Measurements from ENCODE around the gene NHERF2.

The NHERF2 gene

DNA sequence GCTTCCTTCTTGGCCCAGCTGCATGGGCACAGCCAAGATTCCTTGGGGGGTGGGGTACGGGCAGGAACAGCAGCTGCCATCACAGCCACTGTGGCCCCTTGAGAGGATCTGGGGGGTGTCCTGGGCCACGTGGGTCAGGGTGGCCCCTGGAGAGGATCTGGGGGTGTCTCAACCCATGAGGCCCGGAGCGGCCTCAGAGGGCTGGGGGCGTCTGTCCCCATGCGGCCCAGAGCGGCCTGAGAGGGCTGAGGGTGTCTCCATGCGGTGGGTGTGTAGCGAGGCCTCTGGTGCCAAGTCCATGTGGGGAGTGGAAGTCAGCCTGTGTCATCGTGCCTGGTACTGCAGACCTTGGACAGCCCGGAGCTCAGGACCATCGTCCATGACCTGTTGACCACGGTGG is 34.8 kb downstream of the NHERF2 start:
- no peak for DNase-seq

DNA sequence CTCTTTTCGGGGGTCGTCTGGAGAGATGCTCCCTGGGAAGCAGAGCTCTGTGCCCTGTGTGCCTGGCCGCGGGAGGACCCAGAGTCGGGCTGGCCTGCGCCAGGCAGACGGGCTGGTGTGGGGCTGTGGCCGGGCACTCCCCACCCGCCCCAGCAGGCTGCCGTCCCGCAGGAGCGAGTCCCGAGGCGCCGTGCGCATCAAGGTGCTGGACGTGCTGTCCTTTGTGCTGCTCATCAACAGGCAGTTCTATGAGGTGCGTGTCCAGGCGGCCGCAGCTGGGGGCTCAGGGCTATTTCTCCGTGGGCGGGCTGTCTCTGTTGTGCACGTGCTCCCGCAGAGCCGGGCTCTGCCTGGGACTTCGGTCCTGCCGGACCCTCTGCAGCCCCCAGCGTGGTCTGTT is 36.1 kb downstream of the NHERF2 start:
- DNase-seq, result no peak

DNA sequence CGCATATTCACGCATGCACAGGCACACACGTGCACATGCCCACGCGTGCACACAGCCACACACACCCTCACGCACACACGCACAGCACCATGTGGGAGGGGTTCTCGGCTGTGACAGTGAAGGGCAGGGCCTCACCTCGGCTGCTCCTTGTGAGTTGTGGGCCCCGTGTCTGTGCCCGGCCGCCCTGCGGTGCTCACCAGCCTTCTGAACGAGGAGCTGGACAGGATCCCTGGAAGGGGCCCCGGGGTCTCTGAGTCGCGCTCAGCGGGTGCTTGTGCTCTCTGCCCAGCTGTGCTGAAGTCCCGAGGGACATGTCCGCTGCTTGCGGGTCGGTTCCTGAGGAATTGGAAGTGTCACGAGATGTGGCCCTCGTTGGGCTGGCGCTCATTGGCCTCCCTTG is 37.2 kb downstream of the NHERF2 start:
- DNase-seq, result no peak

DNA sequence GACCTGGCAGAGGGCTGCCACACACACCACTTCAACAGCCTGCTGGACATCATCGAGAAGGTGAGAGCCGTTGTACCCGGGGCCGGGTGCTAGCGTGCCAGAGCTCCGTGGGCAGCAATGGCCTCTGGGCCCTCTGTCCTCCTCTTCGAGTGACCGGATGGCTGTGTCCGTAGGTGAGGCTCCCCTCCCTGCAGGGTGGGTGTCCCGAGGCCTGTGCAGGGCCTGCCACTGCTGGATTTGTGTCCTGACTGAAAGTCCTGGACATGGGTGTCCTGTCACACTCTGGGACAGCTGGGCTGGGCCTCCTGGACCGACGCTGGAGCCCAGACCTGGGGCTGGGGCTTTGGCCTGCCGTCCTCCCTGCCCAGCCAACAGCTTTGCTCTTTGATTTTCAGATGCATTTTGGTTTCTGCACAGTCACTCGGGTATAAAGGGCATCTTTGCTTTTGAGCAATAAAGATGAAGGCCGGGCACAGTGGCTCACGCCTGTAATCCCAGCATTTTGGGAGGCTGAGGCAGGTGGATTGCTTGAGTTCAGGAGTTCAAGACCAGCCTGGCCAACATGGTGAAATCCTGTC is 37.8 kb downstream of the NHERF2 start:
- no peak for DNase-seq

DNA sequence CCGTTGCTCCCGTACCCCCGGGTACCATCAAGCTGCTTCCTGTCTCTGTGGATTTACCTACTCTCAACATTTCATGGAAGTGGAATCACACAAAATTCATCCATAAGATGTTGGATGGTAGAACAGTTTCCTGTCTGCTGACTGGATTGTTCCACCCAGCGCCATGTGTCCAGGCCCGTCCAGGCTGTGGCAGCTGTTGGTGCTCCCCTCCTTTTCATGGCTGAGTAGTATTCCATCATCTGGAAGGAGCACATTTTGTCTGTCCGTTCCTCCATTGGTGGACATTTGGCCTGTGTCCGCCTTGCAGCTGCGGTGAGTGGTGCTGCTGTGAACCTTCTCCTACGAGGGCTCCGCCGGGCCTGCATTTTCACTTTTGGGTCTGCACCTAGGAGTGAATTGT is 39.4 kb downstream of the NHERF2 start:
- DNase-seq, result no peak

DNA sequence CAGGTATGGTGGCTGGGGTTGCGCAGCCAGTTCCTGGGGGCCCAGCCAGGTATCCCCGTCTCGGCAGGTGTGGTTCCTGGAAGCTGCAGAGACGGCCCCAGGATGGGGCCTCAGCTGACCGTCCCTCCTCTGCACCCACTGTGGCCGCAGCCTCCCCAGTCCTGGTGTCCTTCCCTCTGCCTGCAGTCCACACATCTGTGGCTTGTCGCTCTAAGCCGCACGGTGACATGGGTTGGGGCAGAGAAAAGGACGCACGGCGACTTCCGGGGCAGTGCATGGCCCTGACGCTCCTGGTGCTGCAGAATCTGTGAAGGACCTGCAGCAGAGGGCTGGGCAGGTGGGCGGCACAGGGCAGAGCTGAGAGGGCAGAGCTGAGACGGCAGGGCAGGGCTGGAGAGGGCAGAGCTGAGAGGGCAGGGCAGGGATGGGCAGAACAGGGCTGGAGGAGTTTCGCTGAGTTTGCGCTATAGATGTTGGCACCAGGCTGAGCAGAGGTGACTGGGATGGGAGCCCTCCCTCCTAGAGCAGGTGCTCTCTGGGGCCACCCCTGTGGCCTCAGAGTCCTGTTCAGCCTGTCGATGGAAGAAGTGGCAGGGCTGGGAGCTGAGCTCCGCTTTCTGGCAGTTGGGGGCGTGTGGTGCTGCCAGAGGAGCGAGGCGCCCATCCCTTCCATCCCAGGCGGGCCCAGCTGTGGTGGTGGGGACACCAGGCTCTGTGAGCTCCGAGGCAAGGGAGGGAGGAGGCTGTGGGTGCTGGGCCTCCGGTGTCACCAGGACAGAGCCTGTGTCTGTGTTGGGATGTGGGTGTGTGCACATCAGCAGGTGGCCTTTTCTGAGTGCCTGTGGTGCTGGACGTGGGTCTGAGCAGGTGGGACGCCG is 44.1 kb downstream of the NHERF2 start:
- no peak for DNase-seq

DNA sequence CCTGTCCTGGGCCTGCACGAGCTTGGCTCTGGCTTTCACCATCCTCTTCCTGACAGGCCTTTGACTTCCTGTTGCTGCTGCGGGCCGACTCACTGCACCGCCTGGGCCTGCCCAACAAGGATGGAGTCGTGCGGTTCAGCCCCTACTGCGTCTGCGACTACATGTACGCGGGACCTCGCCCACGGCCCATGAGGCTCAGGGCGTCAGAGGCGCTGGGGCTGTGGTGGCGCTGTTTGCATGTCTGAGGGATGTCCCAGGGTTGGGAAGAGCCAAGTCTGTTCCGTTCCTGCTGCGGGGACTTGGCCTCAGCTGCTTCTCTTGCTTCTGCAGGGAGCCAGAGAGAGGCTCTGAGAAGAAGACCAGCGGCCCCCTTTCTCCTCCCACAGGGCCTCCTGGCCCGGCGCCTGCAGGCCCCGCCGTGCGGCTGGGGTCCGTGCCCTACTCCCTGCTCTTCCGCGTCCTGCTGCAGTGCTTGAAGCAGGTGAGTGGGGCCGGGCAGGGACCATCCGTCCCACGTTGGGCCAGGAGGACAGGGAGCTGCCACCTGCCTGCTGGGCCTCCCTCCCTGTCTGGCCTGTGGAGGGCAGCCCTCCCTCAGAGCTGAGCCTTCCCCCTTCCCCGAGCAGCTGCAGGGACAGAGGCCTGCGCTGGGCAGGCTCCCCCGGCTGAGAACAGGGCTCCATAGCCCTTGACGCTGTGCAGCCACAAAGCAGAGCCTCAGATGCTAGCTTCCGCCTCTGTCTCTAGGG is 44.9 kb downstream of the NHERF2 start:
- DNase-seq, result no peak

DNA sequence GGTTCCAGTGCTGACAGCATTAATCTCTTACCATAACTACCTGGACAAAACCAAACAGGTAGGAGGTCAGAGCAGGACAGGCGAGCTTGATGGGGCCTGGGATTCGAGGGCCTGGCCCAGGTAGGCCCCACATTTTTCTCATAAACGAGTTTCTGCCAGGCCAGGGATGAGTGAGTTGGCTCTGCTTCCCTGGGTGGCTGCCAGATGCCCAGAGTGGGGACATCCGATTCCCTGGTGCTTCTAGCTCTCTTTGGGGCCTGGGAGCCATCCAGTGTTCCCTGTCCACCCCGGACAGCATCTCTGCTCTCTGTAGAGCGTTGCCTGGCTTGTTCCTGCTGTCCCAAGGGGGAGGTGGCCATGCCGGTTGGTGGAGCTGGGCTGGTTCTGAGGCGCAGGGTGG is 46.2 kb downstream of the NHERF2 start:
- no peak for DNase-seq

DNA sequence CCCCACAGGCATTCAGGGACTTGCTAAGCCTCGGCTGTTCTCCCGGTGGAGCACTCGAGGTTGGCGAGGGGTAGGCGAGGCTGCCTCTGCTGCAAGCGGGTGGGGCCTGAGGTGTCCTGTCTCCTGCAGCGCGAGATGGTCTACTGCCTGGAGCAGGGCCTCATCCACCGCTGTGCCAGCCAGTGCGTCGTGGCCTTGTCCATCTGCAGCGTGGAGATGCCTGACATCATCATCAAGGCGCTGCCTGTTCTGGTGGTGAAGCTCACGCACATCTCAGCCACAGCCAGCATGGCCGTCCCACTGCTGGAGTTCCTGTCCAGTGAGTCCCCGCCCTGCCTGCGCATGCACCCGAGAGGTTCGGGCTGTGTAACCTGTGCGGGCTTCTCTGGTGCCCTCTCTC is 47.4 kb downstream of the NHERF2 start:
- DNase-seq, result no peak

DNA sequence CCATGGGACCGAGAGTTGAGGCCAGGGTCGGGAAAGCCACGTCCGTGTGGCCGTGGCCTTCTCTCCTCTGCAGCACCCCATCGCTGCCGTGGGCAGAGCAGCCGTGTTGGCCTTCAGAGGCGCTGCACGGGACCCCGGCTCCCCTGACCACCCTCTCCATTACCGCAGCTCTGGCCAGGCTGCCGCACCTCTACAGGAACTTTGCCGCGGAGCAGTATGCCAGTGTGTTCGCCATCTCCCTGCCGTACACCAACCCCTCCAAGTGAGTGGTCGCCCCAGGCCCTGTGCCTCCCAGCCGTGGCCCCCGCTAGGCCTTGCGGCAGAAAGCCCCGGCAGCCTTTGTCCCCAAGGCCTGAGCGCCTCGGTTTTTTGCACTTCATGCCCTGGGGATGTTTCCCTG is 48.9 kb downstream of the NHERF2 start:
- DNase-seq, result no peak

DNA sequence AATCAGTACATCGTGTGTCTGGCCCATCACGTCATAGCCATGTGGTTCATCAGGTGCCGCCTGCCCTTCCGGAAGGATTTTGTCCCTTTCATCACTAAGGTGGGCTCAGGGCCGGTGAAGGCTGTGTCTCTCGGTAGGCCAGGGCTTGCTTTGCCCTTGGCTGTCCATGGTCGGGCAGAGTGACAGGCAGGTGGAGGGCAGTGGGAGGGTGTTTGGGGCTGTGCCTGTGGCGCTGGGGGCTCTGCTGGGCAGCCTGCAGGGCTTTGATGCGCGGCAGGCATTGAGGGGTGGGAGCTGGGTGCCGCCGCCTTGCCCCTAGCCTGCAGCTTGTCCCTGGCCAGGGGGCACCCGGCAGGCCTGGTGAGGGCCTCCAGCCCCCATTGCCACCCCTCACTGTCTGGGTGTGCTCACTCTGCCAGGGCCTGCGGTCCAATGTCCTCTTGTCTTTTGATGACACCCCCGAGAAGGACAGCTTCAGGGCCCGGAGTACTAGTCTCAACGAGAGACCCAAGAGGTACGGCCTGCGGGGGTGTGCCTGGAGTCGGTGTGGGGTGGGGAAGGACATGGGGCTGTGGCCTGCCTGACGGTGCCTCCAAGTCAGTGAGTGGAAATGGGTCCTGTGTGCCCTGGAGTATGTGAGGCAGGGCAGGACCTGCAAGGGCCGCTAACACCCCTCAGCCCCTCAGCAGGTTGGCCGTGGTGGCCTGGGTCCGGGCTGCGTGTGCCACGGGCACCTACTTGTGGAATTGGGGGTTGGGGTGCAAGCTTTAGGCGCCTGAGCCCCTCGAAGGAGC is 49.6 kb downstream of the NHERF2 start:
- no peak for DNase-seq

DNA sequence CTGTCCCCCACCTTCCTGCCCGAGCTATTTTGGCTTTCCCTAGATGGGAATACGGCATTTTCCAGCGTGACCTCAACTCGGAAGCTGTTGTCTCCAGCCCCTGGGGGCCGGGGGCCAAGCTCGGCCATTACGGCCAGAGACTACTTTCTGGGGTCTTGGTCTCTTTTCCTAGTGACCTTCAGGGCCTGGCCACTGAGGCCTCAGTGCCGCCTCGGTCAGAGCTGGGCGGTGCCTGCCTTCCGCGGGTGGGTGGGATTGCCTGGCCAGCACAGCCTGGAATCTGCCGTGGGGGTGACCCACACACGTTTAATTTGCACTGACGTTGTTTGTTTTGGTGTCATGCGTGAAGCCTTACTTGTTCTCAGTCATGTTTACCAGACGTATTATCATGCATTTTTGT is 50.3 kb downstream of the NHERF2 start:
- no peak for DNase-seq

DNA sequence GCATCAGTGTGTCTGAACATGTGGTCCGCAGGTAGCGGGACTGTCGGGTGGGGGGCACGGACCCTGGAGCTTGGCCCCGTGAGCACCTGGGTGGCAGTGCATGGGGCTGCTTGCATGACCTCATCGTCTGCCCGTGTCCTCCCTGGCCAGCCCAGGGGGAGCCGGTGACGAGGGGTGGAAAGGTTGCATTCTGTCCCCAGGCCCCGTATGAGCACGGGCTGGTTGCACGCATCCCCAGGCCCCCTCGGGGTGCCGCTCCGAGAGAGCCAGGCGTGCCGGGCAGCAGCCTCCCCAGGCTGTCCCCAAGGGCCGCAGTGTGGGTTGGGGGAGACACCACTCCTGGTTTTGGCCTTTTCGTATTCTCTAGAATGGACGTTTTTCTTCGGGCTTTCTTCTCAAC is 51.0 kb downstream of the NHERF2 start:
- no peak for DNase-seq

DNA sequence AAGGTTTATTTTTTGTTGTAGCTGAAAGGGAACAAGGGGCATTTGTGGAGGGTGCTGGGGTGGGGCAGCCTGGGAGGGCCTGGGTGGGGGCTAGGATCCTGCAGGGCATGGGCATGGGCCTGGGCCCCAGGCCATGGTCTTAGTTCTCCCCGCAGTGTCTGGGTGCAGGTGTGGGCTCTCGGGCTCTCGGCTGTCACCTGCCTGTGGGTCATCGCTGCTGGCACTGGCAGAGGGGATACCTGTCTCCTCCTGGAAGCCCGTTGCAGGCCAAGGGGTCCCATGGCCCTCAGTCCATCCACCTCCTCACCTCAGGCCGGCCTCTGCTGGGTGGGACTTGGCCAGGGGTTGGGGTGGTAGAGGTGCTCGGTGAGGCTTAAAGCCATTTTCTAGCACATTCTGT is 51.4 kb downstream of the NHERF2 start:
- DNase-seq, result no peak

DNA sequence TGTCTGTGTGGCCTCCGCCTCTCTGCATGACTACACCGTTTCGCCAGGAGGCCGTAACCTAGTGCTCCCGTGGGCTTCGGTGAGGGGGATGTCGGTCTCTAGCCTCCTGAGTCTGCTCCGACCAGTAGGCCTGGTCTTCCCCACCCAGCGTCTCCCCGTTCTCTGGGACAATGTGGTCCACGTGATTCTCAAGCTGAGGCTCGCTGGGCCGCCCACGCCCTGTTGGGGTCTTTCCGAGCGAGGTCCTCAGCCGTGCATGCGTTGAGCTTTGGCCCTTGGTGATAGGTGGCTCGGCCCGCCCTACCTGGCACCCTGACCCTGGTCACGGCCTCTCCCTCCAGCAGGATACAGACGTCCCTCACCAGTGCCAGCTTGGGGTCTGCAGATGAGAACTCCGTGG is 52.0 kb downstream of the NHERF2 start:
- no peak for DNase-seq

DNA sequence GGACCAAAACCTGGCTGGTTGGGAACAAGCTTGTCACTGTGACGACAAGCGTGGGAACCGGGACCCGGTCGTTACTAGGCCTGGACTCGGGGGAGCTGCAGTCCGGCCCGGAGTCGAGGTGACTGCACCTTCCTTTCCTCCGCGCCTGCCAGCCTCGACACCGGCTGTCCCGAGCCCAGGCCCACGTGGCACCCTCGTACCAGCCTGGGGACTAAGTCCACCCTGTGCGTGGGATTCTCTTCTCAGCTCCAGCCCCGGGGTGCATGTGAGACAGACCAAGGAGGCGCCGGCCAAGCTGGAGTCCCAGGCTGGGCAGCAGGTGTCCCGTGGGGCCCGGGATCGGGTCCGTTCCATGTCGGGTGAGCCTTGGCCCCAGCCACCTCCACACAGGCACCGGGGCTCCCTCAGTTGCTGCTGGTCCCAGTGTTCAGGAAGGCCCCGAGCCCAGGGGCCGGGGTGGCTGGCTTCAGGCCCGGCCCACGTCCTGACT is 52.7 kb downstream of the NHERF2 start:
- no peak for DNase-seq

DNA sequence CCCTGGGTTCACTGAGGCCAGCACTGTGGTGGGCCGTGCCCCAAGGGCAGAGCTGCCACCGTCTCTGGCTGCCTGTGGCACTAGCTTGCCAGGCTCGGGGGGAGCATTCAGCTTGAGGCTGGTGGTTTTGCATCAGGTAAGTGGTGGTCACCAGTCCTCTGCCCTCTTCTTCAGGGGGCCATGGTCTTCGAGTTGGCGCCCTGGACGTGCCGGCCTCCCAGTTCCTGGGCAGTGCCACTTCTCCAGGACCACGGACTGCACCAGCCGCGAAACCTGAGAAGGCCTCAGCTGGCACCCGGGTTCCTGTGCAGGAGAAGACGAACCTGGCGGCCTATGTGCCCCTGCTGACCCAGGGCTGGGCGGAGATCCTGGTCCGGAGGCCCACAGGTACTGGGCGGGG is 53.3 kb downstream of the NHERF2 start:
- no peak for DNase-seq

DNA sequence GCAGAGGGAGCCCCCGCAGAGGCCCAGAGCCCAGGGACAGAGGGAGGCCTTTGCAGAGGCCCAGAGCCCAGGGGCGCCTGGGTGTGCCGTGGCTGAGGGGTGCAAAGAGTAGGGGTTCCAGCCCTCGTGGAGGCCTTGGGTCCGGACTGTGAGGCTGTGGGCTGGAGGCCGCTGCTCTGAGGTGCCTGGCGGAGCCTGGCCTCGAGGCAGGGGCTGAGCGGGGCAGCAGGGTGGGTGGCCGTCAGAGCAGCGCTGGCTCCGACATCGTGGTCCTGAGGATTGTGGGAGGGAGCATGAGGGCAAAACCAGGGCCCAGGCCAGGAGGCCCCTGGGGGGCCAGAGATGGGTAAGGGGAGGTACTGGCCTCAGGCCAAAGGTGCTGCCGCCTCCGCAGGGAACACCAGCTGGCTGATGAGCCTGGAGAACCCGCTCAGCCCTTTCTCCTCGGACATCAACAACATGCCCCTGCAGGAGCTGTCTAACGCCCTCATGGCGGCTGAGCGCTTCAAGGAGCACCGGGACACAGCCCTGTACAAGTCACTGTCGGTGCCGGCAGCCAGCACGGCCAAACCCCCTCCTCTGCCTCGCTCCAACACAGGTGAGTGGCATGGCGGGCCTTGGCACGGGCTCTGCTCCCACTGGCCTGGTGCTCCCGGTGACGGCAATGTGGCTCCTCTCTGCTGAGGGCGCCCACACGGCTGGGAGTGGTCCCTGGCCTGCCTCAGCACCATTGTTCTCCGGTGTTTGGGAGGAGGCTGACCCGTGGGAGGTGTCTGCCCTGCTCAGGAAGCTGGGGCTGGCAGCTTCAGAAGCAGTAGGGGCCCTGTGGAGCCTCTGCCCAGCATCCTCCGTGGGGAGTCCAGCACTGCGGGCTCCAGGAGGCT is 54.7 kb downstream of the NHERF2 start:
- no peak for DNase-seq

DNA sequence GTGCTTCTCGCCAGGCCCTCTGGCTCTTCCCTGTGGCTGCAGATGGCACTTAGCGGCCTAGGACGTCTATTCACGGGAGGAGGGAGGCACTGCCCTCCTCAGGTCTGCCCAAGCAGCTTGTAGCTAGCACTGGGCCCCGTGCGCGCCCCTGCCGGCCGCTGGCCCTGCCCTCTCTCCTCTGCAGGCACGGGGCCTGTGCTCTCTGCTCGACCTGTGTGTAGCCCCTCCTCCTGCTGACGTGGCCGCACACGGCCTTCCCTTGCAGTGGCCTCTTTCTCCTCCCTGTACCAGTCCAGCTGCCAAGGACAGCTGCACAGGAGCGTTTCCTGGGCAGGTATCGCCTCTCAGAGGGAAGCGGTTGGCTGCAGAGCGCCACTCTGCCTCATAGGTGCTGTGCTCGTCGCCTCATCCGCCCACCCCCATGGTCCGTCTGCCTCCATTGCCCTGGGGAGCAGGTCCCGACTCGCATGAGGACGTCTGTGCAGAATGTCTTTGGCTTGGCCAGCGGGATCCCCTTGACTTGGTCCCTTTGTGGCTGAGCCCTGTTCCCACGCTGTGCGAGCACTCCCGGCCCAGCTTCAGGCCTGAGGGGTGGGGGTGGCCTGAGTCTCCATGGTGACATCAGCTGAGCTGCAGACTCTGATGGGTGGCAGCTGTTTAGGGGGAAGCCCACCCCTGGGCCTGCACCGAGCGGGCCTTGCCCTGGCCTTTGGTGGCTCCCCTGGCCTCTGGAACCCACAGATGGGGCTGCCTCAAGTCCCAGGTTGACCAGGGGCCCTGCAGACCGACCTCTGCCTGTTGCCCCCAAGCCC is 55.7 kb downstream of the NHERF2 start:
- no peak for DNase-seq

DNA sequence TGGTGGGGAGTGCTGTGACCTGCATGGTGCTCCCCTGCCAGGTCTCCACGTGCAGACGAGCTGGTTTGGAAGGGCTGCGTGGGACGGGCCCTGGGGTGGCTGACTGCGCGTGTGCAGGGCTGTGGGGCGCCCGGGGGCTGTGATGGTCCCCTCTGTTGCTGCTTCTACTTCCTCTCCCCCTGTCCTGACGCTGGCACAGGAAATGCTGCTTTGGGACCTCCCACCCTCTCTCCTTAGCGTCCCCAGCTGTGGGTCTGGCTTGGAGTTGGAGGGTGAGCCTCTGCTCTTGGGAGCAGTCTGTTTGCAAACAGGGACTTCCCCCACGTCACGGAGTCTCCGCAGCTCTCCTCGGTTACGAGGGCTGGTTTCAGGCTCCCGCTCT is 56.3 kb downstream of the NHERF2 start:
- DNase-seq, result no peak

DNA sequence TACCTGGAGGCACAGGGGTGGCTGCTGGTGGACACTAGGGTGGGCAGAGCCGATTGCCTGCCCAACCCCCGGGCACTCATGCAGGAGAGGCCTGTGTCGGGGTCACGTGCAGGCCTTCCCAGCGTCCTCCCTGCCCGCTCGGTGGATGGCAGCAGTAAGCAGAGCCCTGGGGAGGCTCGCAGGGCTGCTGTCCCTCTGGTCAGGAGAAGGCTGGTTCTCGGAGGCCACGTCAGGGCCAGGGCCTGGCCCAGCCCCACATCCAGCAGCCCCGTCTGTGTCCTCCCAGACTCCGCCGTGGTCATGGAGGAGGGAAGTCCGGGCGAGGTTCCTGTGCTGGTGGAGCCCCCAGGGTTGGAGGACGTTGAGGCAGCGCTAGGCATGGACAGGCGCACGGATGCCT is 56.7 kb downstream of the NHERF2 start:
- DNase-seq, result no peak
